B cell (primary cell): Measurements from ENCODE around the gene LTBP3.

Experiments
- EZH2 ChIP-seq: IDR thresholded peaks from 2 replicates; pipeline ENCODE4 v1.6.1; 2012; ENCODE audit warnings: borderline replicate concordance, low read depth, mild to moderate bottlenecking, moderate library complexity, low read length; ENCODE audit not compliant: insufficient read depth, poor library complexity, severe bottlenecking
- TF ChIP-seq, protein P1 (sequence below): fragments of 200-600 bp; IDR thresholded peaks from one replicate; pipeline ENCODE4 v1.8.0; 2022; ENCODE audit warnings: antibody characterized with exemption, mild to moderate bottlenecking

- TF ChIP-seq, protein P1, sequence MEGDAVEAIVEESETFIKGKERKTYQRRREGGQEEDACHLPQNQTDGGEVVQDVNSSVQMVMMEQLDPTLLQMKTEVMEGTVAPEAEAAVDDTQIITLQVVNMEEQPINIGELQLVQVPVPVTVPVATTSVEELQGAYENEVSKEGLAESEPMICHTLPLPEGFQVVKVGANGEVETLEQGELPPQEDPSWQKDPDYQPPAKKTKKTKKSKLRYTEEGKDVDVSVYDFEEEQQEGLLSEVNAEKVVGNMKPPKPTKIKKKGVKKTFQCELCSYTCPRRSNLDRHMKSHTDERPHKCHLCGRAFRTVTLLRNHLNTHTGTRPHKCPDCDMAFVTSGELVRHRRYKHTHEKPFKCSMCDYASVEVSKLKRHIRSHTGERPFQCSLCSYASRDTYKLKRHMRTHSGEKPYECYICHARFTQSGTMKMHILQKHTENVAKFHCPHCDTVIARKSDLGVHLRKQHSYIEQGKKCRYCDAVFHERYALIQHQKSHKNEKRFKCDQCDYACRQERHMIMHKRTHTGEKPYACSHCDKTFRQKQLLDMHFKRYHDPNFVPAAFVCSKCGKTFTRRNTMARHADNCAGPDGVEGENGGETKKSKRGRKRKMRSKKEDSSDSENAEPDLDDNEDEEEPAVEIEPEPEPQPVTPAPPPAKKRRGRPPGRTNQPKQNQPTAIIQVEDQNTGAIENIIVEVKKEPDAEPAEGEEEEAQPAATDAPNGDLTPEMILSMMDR, result no peak
- TF ChIP-seq EZH2, result no peak
Measured at GRCh38 chr11:65524014-65524740, 34.0 kb downstream of the LTBP3 start.
